ENCODE results near the gene RCOR2. TPM values are rescaled to one million over a fixed set of nuclear protein-coding genes. Genes with fewer than 3 reads are reported as not detected.

RCOR2 gene
- total and polyA plus RNA-seq, 2 of the 13 experiments (the other 11 are each of a cell fraction or from before 2014, with no cell fraction given): 8.3 to 8.5 TPM

DNA sequence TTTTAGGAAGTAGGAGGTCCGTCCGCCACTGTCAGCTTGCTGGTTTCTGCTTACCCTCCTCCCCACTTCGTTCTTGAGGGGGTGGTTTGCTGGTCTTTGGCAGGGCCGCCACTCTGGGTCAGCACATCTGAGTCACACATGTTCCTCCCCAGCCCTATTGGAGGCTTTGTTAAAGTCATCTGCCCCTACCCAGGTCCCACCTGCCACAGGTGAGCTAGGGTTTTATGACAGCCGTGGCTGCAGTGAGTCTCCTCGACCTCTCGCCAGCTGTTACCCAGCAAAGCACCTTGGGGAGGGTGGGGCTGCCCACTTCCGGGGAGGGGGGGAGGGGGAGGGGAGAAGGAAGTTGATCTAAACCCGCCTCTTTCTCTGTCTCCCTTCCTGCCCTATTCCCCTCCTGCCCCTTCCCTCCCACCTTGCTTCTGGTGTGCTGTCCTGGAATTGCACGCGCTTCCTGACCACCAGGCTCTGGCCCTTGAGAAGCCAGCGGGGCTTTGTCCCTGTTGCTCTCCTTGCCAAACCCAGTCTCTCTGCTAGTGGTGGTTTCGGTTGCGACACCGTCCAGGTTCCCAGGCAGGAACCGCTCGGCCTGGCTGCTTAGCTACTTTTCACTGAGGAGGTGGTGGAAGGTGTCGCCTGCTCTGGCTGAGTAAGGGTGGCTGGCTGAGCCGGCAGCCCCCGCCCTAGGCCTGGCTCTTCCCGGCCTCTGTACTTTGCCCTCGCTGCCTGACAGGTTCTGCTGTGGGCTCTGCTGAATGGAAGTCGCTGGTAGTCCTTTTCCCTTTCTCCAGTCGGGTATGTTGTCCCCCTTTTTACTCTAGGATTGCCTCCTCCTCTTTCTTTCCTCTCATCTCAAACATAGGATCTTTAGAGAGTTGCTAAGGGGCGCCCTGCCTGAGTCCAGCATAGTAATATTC, 28.5 kb downstream of the RCOR2 start (continued):
- TF ChIP-seq MXD3 (CRISPR knock-in tag; IDR thresholded peaks at IDR 0.05) (peak; percentile 51; the same call in 1 of the 2 replicates), PRMT3 (CRISPR knock-in tag; IDR thresholded peaks at IDR 0.05; ENCODE audit: borderline replicate concordance, low read depth) (no peak), SOX6 (IDR thresholded peaks at IDR 0.05) (no peak), SOX6 (CRISPR knock-in tag; IDR thresholded peaks at IDR 0.05) (peak; percentile 61), CCDC6 (CRISPR knock-in tag; IDR thresholded peaks at IDR 0.05) (peak; percentile 18; the same call in 1 of the 2 replicates), ZNF772 (CRISPR knock-in tag; IDR thresholded peaks at IDR 0.05) (0 out of 2 replicates have a peak, but pooled peaks have one; percentile 67), ZC3H13 (CRISPR knock-in tag; IDR thresholded peaks at IDR 0.05) (no peak), KLF13 (CRISPR knock-in tag; IDR thresholded peaks at IDR 0.05) (no peak), NR1H2 (CRISPR knock-in tag; IDR thresholded peaks at IDR 0.05; ENCODE audit: borderline replicate concordance, low read depth) (no peak), YEATS2 (CRISPR knock-in tag; IDR thresholded peaks at IDR 0.05; ENCODE audit: borderline replicate concordance) (peak; percentile 63; the same call in 1 of the 2 replicates), POLR2A (IDR thresholded peaks at IDR 0.05; ENCODE audit: insufficient read depth in 1 of 2, low read depth in 2 of 2, low read length in 2 of 2) (peak; percentile 71 to 87), ZBED4 (CRISPR knock-in tag; IDR thresholded peaks at IDR 0.05; ENCODE audit: borderline replicate concordance) (no peak), ZMAT3 (CRISPR knock-in tag; conservative IDR thresholded peaks at IDR 0.05) (peak; percentile 32; the same call in 1 of the 2 replicates), PITX1 (CRISPR knock-in tag; IDR thresholded peaks at IDR 0.05) (peak; percentile 59), KLF16 (CRISPR knock-in tag; IDR thresholded peaks at IDR 0.05) (peak in 1 of 2 experiments; percentile 71; a peak in 2 of 4 replicates)
- TF ChIP-seq, protein P1, sequence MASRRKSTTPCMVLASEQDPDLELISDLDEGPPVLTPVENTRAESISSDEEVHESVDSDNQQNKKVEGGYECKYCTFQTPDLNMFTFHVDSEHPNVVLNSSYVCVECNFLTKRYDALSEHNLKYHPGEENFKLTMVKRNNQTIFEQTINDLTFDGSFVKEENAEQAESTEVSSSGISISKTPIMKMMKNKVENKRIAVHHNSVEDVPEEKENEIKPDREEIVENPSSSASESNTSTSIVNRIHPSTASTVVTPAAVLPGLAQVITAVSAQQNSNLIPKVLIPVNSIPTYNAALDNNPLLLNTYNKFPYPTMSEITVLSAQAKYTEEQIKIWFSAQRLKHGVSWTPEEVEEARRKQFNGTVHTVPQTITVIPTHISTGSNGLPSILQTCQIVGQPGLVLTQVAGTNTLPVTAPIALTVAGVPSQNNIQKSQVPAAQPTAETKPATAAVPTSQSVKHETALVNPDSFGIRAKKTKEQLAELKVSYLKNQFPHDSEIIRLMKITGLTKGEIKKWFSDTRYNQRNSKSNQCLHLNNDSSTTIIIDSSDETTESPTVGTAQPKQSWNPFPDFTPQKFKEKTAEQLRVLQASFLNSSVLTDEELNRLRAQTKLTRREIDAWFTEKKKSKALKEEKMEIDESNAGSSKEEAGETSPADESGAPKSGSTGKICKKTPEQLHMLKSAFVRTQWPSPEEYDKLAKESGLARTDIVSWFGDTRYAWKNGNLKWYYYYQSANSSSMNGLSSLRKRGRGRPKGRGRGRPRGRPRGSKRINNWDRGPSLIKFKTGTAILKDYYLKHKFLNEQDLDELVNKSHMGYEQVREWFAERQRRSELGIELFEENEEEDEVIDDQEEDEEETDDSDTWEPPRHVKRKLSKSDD (CRISPR knock-in tag; IDR thresholded peaks at IDR 0.05; ENCODE audit: low read depth): 0 out of 2 replicates have a peak, but pooled peaks have one; percentile 36
- TF ChIP-seq, protein P2, sequence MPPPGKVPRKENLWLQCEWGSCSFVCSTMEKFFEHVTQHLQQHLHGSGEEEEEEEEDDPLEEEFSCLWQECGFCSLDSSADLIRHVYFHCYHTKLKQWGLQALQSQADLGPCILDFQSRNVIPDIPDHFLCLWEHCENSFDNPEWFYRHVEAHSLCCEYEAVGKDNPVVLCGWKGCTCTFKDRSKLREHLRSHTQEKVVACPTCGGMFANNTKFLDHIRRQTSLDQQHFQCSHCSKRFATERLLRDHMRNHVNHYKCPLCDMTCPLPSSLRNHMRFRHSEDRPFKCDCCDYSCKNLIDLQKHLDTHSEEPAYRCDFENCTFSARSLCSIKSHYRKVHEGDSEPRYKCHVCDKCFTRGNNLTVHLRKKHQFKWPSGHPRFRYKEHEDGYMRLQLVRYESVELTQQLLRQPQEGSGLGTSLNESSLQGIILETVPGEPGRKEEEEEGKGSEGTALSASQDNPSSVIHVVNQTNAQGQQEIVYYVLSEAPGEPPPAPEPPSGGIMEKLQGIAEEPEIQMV (CRISPR knock-in tag; IDR thresholded peaks at IDR 0.05; ENCODE audit: low read depth): no peak

All from HepG2 (cell line).